Neuron (in vitro differentiated cells): Measurements from ENCODE around the gene P2RX1.

Source experiments
- H2AFZ ChIP-seq: one replicate; pipeline ENCODE4 v1.6.1; 2013; ENCODE audit warnings: low read depth, mild to moderate bottlenecking, inconsistent platforms, low read length, moderate library complexity
- H3K27me3 ChIP-seq: one replicate; pipeline ENCODE4 v1.6.1; 2013; ENCODE audit warnings: low read length; ENCODE audit not compliant: insufficient read depth
- H3K36me3 ChIP-seq: one replicate; pipeline ENCODE4 v1.6.1; 2013; ENCODE audit warnings: low read length; ENCODE audit not compliant: insufficient read depth
- H3K4me1 ChIP-seq: one replicate; pipeline ENCODE4 v1.6.1; 2013; ENCODE audit warnings: low read length; ENCODE audit not compliant: insufficient read depth
- H3K4me3 ChIP-seq: 2 replicates; pipeline ENCODE4 v1.5.1; 2013; ENCODE audit warnings: mild to moderate bottlenecking, low read length, moderate library complexity
- H3K9me3 ChIP-seq: one replicate; pipeline ENCODE4 v1.6.1; 2013; ENCODE audit warnings: low read length

Gene P2RX1

DNA sequence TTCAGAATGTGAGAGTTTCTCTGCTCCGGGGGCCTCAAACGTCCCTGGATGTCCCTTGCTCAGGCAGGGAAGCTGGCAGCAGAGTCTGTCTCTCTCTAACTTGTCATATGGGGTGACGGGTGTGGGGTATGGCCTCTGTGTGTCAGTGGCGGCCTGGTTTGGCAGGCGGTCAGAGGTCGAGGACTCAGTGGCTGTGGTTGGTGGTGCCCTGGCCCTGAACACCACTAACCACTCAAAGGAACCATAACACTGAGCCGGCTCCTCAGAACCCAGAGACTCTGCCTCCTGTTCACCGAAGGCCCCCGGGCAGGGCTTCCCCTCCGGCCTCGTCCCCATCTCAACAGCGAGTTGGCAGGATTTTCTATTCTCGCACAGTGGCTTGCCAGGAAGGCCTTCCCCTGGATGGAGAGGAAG is 677 bp downstream of the P2RX1 start:
- Histone ChIP-seq H3K9me3 (no peaks in the 10 kb centered on the region), H3K4me3 (no peak overlapping the region), H3K27me3 (peaks cover 4% of the 10 kb centered on the region), H3K36me3 (no peaks in the 10 kb centered on the region), H3K4me1 (no peaks in the 10 kb centered on the region), H2AFZ (no peak overlapping the region)

DNA sequence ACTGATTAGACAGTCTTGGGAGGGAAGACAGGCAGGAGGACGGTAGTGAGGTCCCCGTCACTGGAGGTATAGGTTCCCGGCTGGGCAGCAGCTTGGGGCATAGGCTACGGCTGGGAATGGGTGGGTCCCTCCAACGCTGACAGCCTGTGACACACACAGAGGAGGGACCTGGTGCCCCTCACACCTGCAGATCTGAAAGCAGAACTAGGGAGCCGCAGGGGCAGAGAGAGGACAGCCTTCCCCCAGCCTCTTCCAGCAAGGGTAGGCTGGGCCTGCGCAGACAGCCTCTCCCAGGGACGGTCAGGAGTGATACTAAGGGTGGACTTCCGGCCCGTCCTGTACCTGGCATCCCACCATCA is 2.0 kb downstream of the P2RX1 start:
- H3K27me3 ChIP-seq = peaks cover 2% of the 10 kb centered on the region
- H3K4me3 ChIP-seq = no peak overlapping the region

DNA sequence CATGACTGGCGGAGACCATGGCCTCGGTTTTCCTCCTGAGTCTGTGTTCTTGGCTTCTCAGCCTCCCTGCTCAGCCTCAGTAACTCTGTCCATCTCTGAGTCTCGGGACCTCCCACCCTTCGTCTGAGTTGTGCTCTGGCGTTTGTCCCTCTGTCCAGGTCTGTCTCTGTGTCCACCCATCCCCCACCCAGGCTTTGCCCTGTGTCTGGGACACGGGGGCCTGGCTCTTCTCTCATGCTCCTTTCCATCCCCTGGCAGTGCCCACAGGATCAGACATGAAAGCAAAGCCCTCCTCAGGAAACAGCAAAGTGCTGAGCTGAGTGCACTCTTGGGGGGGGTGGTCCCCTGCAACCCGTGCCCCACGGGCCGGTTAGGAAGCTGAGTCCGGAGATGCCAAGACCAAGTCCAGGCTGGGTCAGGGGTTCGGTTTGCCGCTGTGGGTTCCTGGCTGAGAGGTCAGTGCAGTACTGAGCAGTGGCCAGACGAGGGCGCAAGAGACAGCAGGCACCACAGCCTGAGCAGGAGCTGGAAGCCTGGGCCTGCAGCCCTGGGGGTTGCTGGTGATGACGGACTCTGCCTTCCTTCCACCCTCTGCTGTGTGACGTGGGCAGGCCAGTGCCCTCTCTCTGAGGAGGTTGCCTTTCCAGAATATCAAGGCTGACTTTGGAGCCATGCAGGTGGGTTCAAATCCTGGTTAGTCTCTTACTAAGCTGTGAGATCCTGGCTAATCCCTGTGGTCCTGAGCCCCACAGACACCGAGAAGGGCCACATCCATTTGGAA is 2.5 kb downstream of the P2RX1 start:
- H3K9me3 ChIP-seq = no peaks in the 10 kb centered on the region
- H3K4me1 ChIP-seq = no peaks in the 10 kb centered on the region
- no peaks in the 10 kb centered on the region for H3K27me3 ChIP-seq
- no peaks in the 10 kb centered on the region for H3K36me3 ChIP-seq
- no peak overlapping the region for H2AFZ ChIP-seq
- H3K4me3 ChIP-seq = no peak overlapping the region

More for the DNA sequence above, 2.0 kb downstream of the P2RX1 start:
- Histone ChIP-seq H2AFZ (no peak overlapping the region), H3K4me1 (no peaks in the 10 kb centered on the region), H3K36me3 (no peaks in the 10 kb centered on the region), H3K9me3 (no peaks in the 10 kb centered on the region)

DNA sequence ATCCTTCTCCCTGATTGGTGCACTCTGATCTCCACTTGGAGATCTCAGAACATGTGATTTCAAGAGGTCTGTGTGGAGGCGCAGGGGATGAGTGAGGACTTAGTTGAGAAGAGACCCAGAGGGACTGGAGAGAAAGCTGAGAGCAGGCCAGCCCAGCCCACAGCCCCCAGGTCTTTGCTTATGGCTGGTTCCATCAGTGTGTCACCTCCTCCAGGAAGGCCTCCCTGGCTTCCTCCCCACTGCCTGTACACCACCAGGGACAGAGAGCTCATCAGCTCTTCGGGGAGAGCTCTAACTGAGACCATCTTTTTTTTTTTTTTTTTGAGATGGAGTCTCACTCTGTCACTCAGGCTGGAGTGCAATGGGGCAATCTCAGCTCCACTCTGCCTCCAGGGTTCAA is 3.4 kb downstream of the P2RX1 start:
- no peak overlapping the region for H2AFZ ChIP-seq

DNA sequence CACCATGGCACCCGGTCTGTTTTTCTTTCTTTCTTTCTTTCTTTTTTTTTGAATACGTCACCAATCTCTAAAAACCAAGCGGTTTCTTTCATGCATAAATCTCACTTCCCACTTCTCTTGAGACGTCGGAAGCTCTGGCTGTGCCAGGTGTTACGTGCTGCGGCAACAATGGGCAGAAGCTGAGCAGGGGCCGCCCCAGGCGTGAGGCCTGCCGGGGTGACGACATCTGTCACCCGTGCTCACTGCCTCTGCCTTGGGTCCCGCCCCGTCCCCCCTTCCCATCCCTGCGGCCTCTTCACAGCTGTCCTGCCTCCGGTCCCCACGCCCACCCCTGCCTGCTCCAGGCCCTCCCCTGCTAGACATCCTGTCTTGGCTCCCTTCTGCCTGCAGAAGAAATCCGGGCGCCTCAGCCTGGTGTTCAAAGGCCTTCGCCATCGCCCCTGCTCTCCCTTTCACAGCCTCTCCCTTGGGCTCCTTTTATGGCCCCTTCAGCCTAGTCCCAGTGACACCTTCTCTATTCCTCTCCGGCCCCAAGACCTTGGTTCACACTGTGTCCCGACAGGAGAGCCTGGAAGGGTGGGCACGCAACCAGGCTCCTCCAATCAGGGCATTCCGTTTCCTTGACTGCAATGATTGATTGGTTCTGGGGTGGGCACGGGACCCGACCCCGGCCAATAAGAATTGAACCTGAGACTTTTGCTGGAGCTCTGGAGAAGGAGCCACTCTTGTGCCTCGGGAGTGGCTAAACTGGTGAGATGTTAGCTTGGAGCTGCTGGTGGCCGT is 4.8 kb downstream of the P2RX1 start:
- Histone ChIP-seq H3K27me3 (no peaks in the 10 kb centered on the region), H3K9me3 (no peaks in the 10 kb centered on the region), H2AFZ (no peak overlapping the region), H3K4me3 (no peak overlapping the region), H3K36me3 (no peaks in the 10 kb centered on the region), H3K4me1 (no peaks in the 10 kb centered on the region)

More for the DNA sequence above, 3.4 kb downstream of the P2RX1 start:
- Histone ChIP-seq H3K36me3 (no peaks in the 10 kb centered on the region), H3K27me3 (no peaks in the 10 kb centered on the region), H3K9me3 (no peaks in the 10 kb centered on the region), H3K4me1 (no peaks in the 10 kb centered on the region), H3K4me3 (no peak overlapping the region)

DNA sequence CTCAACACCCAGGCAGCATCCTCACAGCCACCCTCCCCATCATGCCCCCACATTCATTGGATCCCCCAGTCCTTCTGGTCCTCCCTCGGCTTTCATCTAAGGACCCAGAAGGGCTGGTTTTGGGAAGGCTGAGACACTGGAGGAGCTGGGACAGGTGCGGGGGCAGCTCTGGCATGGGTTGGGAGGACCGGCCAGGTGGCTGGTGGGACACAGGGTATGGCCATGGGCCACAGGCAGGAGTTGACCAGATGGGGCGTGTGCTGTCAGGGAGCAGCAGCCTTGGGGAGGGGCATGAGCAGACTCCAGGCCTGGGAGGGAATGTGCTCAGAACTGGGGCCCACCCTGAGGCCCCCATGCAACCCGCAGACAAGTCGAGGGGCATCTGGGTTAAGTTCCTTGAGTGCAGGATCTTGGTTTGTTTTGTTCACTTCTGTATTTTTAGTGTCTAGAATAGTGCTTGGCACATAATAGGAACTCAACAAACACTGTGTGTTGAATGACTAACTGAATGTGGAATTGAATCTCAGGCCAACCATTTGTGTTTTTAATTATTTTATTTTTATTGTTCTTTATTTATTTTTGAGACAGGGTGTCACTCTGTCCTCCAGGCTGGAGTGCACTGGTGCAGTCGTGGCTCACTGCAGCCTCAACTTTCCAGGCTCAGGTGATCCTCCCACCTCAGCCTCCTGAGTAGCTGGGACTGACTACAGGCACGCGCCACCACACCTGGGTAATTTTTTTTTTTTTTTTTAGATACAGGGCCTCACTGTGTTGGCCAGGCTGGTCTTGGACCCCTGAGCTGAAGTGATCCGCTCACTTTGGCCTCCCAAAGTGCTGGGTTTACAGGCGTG is 5.6 kb downstream of the P2RX1 start:
- Histone ChIP-seq H3K27me3 (no peaks in the 10 kb centered on the region), H3K4me3 (no peak overlapping the region), H3K4me1 (no peaks in the 10 kb centered on the region), H2AFZ (no peak overlapping the region), H3K9me3 (no peaks in the 10 kb centered on the region), H3K36me3 (no peaks in the 10 kb centered on the region)

DNA sequence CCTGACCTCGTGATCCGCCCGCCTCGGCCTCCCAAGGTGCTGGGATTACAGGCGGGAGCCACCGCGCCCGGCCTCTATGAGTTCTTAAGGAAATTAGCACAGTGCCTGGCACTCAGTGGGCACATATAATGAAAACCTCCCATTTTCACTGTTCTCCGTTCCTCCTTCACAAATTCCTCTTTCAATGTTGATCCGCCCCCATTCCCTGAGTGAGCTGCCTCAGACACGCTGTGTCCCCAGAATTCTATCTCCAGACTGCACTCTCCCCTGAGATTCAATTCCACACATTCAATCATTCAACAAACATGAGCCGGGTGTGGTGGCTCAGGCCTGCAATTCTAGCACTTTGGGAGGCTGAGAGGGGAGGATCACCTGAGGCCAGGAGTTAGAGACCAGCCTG is 7.0 kb downstream of the P2RX1 start:
- H3K36me3 ChIP-seq = no peaks in the 10 kb centered on the region
- H3K4me3 ChIP-seq = no peak overlapping the region
- H3K9me3 ChIP-seq = no peaks in the 10 kb centered on the region
- H3K4me1 ChIP-seq = no peaks in the 10 kb centered on the region
- no peaks in the 10 kb centered on the region for H3K27me3 ChIP-seq
- no peak overlapping the region for H2AFZ ChIP-seq

DNA sequence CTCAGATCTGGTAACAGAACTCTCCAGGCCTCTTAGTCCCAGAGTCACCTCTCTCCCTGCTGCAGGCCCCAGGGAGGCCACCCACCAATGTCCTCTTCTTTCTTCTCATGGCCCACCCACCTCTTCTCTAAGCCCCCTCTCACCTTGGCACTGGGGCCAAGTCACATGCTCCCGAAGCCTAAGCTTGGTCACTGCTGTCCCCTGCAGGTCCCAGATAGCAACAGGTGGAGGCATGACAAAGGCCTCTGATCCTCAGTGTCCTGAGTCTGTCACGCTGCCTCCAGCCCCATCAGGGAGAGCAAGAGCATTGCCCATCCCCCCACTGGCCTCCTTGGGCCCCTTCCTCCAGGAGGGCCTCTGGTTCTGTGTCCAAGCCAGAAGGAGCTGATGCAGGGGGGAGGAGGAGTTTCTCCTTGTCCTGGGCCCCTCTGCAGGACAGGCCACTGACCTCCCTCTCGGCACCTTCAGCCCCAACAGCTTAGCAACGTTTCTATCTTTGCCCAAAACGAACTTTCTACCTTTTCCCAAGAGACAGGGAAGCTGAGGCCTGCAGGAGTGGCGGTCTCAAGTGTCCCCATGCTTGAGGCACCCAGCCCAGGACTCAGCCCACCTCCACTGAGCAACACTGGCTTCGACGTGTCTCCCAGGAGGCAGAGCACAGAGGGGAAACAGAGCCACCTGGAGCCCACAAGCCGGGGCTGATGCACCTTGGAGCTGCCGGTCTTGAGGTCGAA is 8.6 kb downstream of the P2RX1 start:
- Histone ChIP-seq H3K27me3 (no peaks in the 10 kb centered on the region), H2AFZ (no peak overlapping the region), H3K4me3 (no peak overlapping the region), H3K9me3 (no peaks in the 10 kb centered on the region), H3K36me3 (no peaks in the 10 kb centered on the region), H3K4me1 (no peaks in the 10 kb centered on the region)

DNA sequence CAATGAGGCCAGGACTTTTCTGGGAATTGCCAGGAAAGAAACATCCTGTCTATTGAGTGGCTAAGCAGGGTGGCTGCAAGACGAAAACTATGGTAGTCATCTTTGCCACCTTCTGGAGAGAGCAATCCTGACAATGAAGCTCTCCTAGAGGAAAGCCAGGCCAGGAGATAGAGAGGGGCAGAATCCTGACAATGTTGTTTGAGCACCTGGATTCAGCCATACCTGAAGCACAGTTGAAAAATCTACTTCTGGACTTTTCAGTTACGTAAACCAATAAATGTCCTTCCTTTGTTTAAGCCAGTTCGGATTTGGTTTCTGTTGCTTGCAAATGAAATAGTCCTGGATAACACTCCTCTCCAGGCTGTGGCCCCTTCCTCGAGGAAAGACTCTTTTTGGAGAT is 9.4 kb downstream of the P2RX1 start:
- H3K4me3 ChIP-seq = no peak overlapping the region
- H3K4me1 ChIP-seq = no peaks in the 10 kb centered on the region
- H3K9me3 ChIP-seq = no peaks in the 10 kb centered on the region
- no peaks in the 10 kb centered on the region for H3K27me3 ChIP-seq
- H2AFZ ChIP-seq = no peak overlapping the region
- no peaks in the 10 kb centered on the region for H3K36me3 ChIP-seq

DNA sequence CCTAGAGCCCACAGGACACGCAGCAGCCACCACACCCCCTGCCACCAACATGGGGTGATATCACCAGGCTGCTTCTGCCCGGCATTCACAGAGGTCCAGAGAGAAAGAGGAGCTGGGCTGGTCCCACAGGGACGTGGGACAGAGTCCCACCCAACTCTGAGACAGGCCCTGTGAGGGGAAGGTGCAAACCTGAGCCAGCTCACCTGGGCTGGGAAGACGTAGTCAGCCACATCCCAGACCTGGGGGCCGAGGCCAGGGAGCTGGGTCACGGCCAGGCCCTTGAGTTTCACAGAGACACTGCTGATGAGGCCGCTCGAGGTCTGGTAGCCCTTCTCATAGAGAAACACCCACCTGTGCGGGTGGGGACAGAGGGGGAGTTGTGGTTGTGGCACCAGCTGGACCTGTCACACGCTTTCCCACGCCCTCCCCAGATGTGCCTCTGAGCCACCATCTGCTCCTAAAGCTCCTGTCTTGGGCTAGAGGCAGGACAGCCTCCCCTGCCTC is 11.2 kb downstream of the P2RX1 start:
- Histone ChIP-seq H3K4me3 (no peak overlapping the region), H2AFZ (no peak overlapping the region), H3K4me1 (no peaks in the 10 kb centered on the region), H3K27me3 (no peaks in the 10 kb centered on the region), H3K36me3 (no peaks in the 10 kb centered on the region), H3K9me3 (no peaks in the 10 kb centered on the region)

DNA sequence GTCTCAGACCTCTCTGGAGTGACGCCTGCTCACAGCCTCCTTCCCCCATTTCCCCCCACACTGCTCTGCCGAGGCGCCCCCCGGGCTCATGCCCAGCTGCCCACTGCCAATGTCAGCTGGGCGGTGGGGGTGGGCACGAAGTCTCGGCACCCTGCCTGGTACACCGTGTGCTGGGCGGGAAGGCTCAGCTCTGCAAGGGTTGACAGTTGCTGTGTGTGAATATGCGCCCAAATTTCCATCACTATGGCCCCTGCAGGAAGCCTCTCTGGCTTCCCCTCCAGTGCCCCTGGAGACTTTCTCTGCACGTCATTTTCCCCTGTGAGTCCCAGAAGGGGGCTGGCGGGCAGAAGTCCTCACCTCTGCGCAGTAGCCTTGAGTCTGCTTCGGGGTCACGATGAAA is 11.8 kb downstream of the P2RX1 start:
- no peaks in the 10 kb centered on the region for H3K36me3 ChIP-seq
- H3K27me3 ChIP-seq = no peaks in the 10 kb centered on the region
- H3K4me1 ChIP-seq = no peaks in the 10 kb centered on the region
- no peak overlapping the region for H3K4me3 ChIP-seq
- H3K9me3 ChIP-seq = no peaks in the 10 kb centered on the region
- H2AFZ ChIP-seq = no peak overlapping the region

DNA sequence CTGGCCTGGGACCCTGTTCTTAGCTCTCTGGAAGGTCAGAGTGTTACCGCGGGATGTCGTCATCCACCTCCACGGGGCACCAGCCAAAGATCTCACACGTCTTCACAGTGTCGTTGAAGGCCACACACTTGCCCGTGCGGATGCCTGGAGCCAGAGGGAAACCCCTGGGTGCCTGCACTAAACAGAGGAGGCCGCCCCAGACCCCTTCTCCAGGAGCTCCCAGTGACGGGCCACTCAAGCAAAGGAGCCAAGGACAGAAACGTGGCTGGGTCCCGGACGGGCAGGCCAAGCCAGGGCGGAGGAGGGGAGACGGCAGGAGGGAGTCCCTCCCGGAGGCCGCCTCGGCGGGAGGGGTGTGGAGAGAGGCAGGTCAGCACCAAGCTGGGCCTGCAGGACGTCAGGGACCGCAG is 12.4 kb downstream of the P2RX1 start:
- no peaks in the 10 kb centered on the region for H3K9me3 ChIP-seq
- no peak overlapping the region for H3K4me3 ChIP-seq
- H3K4me1 ChIP-seq = no peaks in the 10 kb centered on the region
- no peak overlapping the region for H2AFZ ChIP-seq
- no peaks in the 10 kb centered on the region for H3K27me3 ChIP-seq
- no peaks in the 10 kb centered on the region for H3K36me3 ChIP-seq
